ENCODE measurements around the gene SGCG. TPM values are rescaled to one million over a fixed set of nuclear protein-coding genes. Genes with fewer than 3 reads are reported as not detected.
A peak's percentile ranks its signal among the peaks of the same experiment; 100 is the strongest.

SGCG gene
- total and polyA plus RNA-seq, 11 donors = 27.9 to 181 (median 119) TPM

DNA sequence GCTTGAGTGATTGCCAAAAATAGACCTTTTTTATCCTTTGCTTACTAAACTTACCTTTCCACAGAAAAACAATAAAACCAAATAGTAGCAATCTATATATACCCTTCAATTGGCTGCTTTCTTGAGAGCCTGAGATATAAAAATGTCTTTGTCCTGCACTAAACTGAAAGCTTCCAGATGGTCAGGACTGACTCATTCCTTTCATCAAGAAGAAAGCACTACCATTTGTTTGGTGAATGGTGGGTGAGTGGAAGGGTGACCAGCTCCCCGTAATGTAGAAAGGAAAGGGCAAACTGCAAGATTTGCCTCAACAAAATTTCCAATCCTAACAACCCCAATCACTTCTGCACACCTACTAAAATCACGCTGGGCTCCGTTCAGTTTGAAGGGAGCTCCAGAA lies 184.9 kb downstream of the SGCG start:
- Histone ChIP-seq H3K4me3 (no peak overlapping the region), H3K27me3 (no peaks in the 10 kb centered on the region), H3K4me1 (peaks cover 0 to 17% (median 4%) of the 10 kb centered on the region in 12 donors), H3K9me3 (no peaks in the 10 kb centered on the region), H3K36me3 (peaks cover 2 to 94% (median 89%) of the 10 kb centered on the region in 9 donors), H3K27ac (no peak overlapping the region)
- intact Hi-C loops (cut with DNase I) = loop anchor here in 1 of 10 donors (10.0 kb wide), 1 partner anchor 509 kb away; no protein-coding TSS in a partner anchor
- 91 to 99% (median 96%) methylated on average over 3 of the region's 3 CpGs for WGBS, 4 donors
- DNase-seq = no peak
- TF ChIP-seq POLR2A (IDR thresholded peaks at IDR 0.05) = no peak
- ATAC-seq = no peak

DNA sequence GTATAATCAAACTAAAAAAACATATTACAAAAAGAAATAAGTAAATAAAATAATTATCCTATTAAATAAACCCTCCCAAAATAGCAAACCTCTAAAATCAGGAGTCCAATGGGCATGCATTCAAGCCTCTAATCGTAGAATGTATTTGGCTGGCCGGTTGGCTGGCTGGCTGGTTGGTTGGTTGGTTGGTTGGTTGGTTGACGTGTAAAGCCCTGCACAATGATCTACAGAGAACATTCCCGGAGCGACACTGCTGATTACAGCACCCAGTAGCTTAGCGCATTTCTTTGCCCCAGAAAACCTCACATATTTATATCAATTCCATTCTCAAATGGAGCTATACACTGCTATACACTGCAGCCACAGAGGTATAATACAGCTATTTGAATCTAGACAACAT lies 187.1 kb downstream of the SGCG start:
- intact Hi-C loops (cut with DNase I) = loop anchor here in 1 of 10 donors (10.0 kb wide), 1 partner anchor 507 kb away; no protein-coding TSS in a partner anchor
- Histone ChIP-seq H3K27ac (peak overlapping the region in 6 of 12 donors; percentile 11 to 75 (median 61)), H3K4me1 (peaks cover 0 to 21% (median 9%) of the 10 kb centered on the region in 12 donors), H3K9me3 (no peaks in the 10 kb centered on the region), H3K36me3 (peaks cover 2 to 90% (median 80%) of the 10 kb centered on the region in 9 donors), H3K4me3 (no peak overlapping the region), H3K27me3 (no peaks in the 10 kb centered on the region)
- no peak for TF ChIP-seq POLR2A (IDR thresholded peaks at IDR 0.05)
- TF ChIP-seq, protein P1, sequence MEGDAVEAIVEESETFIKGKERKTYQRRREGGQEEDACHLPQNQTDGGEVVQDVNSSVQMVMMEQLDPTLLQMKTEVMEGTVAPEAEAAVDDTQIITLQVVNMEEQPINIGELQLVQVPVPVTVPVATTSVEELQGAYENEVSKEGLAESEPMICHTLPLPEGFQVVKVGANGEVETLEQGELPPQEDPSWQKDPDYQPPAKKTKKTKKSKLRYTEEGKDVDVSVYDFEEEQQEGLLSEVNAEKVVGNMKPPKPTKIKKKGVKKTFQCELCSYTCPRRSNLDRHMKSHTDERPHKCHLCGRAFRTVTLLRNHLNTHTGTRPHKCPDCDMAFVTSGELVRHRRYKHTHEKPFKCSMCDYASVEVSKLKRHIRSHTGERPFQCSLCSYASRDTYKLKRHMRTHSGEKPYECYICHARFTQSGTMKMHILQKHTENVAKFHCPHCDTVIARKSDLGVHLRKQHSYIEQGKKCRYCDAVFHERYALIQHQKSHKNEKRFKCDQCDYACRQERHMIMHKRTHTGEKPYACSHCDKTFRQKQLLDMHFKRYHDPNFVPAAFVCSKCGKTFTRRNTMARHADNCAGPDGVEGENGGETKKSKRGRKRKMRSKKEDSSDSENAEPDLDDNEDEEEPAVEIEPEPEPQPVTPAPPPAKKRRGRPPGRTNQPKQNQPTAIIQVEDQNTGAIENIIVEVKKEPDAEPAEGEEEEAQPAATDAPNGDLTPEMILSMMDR (IDR thresholded peaks at IDR 0.05) = no peak
- WGBS, 4 donors = 76 to 91% (median 85%) methylated on average over 6 of the region's 6 CpGs
- peak; percentile 67 to 82 (median 77) for ATAC-seq
- peak in 1 of 5 donors; percentile 54 for DNase-seq

DNA sequence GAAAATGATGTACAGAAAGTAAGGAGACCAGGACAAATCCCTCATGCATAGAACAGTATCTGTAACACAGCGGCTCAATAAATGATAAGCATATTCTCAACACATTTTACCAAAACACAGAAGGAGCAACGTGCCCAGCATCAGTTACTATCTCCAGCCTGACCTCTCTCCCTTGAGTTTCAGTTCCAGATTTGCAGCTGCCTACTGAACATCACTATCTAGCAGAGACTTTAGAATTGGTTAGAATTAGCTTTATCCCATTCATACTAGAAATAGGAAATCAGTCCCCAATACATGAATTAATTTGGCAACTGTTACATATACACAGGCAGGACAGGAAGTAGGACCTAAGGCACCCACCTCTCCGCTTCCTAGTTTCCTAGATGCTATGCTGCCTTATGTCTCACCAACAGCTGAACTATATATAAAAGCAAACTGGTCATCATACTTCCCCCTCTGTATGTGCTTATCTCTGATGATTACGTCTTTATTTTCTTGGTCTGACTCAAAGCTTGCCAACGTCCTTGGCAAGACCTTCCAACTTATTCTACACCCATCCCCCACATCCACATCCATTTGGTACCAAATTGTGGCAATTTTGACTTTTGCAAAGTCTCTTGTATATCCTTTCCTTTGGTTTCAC lies 191.6 kb downstream of the SGCG start:
- intact Hi-C loops (cut with DNase I) = loop anchor here in 5 of 10 donors (10.0 kb wide), 3 partner anchors 202 to 512 kb away; partner anchors contain the start of genes TNFRSF19 (in 5 of the 5) and MIPEP (in 1 of the 5)
- Histone ChIP-seq H3K27me3 (no peaks in the 10 kb centered on the region), H3K9me3 (no peaks in the 10 kb centered on the region), H3K27ac (peak overlapping the region in 6 of 12 donors; percentile 13 to 60 (median 48)), H3K36me3 (peaks cover 0 to 46% (median 35%) of the 10 kb centered on the region in 9 donors), H3K4me3 (no peak overlapping the region), H3K4me1 (peaks cover 0 to 49% (median 30%) of the 10 kb centered on the region in 12 donors)
- ATAC-seq (peak in 2 of 4 donors; percentile 5 to 17), DNase-seq (no peak)
- TF ChIP-seq, protein P1 (IDR thresholded peaks at IDR 0.05) = no peak
- no peak for TF ChIP-seq POLR2A (IDR thresholded peaks at IDR 0.05)
- WGBS, 4 donors = 25 to 38% (median 31%) methylated on average over 5 of the region's 5 CpGs
